Neural cell (in vitro differentiated cells): ENCODE results near the gene PHOX2A. TPM values are rescaled to one million over a fixed set of nuclear protein-coding genes. Genes with fewer than 3 reads are reported as not detected.

Experiments used
- H2AFZ ChIP-seq: fragments of 200-600, 300-800 bp; sonication (generic), shearing (Covaris generic); 2 replicates; pipeline ENCODE4 v1.6.0; 2014; ENCODE audit warnings: low read depth, mild to moderate bottlenecking, antibody characterized with exemption, low read length, moderate library complexity
- H3F3A ChIP-seq: fragments of 200-600 bp; shearing (Covaris generic); 2 replicates; pipeline ENCODE4 v1.6.1; 2016; ENCODE audit warnings: mild to moderate bottlenecking, moderate library complexity, mixed read lengths, antibody characterized with exemption, low read length; ENCODE audit not compliant: insufficient read depth, poor library complexity, severe bottlenecking
- H3K27ac ChIP-seq: fragments of 200-600, 300-800 bp; sonication (generic), shearing (Covaris generic); 2 replicates; pipeline ENCODE4 v1.5.1; 2014; ENCODE audit warnings: mild to moderate bottlenecking, low read length, moderate library complexity
- H3K27me3 ChIP-seq: fragments of 300-800, 200-600 bp; sonication (generic), shearing (Covaris generic); 2 replicates; pipeline ENCODE4 v1.6.0; 2014; ENCODE audit warnings: mild to moderate bottlenecking, low read depth, low read length, moderate library complexity; ENCODE audit not compliant: insufficient read depth
- H3K36me3 ChIP-seq: fragments of 300-800, 200-600 bp; sonication (generic), shearing (Covaris generic); 2 replicates; pipeline ENCODE4 v1.5.1; 2014; ENCODE audit warnings: mild to moderate bottlenecking, antibody characterized with exemption, low read length, moderate library complexity; ENCODE audit not compliant: insufficient read depth
- H3K4me2 ChIP-seq: fragments of 300-800, 200-600 bp; sonication (generic), shearing (Covaris generic); 2 replicates; pipeline ENCODE4 v1.6.0; 2014; ENCODE audit warnings: mild to moderate bottlenecking, low read length
- H3K4me3 ChIP-seq: fragments of 300-800, 200-600 bp; sonication (generic), shearing (Covaris generic); 2 replicates; pipeline ENCODE4 v1.5.1; 2014; ENCODE audit warnings: mild to moderate bottlenecking, low read length, moderate library complexity
- H3K79me2 ChIP-seq: fragments of 200-600 bp; shearing (Covaris generic); replicated peaks from 2 replicates; pipeline ENCODE4 v1.6.0; 2014; ENCODE audit warnings: mild to moderate bottlenecking, low read length, moderate library complexity; ENCODE audit not compliant: insufficient read depth
- H3K9ac ChIP-seq: fragments of 300-800, 200-600 bp; sonication (generic), shearing (Covaris generic); 2 replicates; pipeline ENCODE4 v1.6.1; 2016; ENCODE audit warnings: mild to moderate bottlenecking, low read length, mixed read lengths
- H3K9me2 ChIP-seq: fragments of 200-600 bp; shearing (Covaris generic); 2 replicates; pipeline ENCODE4 v1.6.1; 2016; ENCODE audit warnings: mild to moderate bottlenecking, low read length, mixed read lengths; ENCODE audit not compliant: insufficient read depth
- H3K9me3 ChIP-seq: fragments of 200-600, 300-800 bp; sonication (generic), shearing (Covaris generic); 2 replicates; pipeline ENCODE4 v1.6.1; 2016; ENCODE audit warnings: mild to moderate bottlenecking, mixed run types, low read length, moderate library complexity, mixed read lengths
- H4K20me1 ChIP-seq: fragments of 200-600 bp; shearing (Covaris generic); 2 replicates; pipeline ENCODE4 v1.6.1; 2016; ENCODE audit warnings: mild to moderate bottlenecking, mixed run types; ENCODE audit not compliant: insufficient read depth
- CTCF ChIP-seq: fragments of 450-650 bp; IDR thresholded peaks from 2 replicates; pipeline ENCODE4 v1.5.1; 2014; ENCODE audit warnings: antibody characterized with exemption, mild to moderate bottlenecking, moderate library complexity; ENCODE audit not compliant: poor library complexity, severe bottlenecking
- EP300 ChIP-seq: fragments of 450-650 bp; conservative IDR thresholded peaks from 2 replicates; pipeline ENCODE4 v1.6.1; 2014; ENCODE audit warnings: antibody characterized with exemption, mild to moderate bottlenecking, moderate library complexity; ENCODE audit not compliant: poor library complexity, severe bottlenecking
- EZH2 ChIP-seq: fragments of 200-600, 300-800 bp; shearing (Covaris generic), sonication (generic); IDR thresholded peaks from 2 replicates; pipeline ENCODE4 v1.6.1; 2014; ENCODE audit warnings: antibody characterized with exemption, low read length, borderline replicate concordance, mild to moderate bottlenecking; ENCODE audit not compliant: insufficient read depth, poor library complexity, severe bottlenecking
- MXI1 ChIP-seq: fragments of 450-650 bp; conservative IDR thresholded peaks from 2 replicates; pipeline ENCODE4 v1.6.1; 2014; ENCODE audit warnings: antibody characterized with exemption, mild to moderate bottlenecking; ENCODE audit not compliant: poor library complexity, severe bottlenecking
- POLR2AphosphoS5 ChIP-seq: IDR thresholded peaks from 2 replicates; pipeline ENCODE4 v1.6.1; 2012
- RAD21 ChIP-seq: fragments of 450-650 bp; conservative IDR thresholded peaks from 2 replicates; pipeline ENCODE4 v1.6.1; 2014; ENCODE audit warnings: antibody characterized with exemption, mild to moderate bottlenecking, moderate library complexity
- REST ChIP-seq: IDR thresholded peaks from 2 replicates; pipeline ENCODE4 v1.6.1; 2012; ENCODE audit warnings: borderline replicate concordance
- SMC3 ChIP-seq: fragments of 450-650 bp; conservative IDR thresholded peaks from 2 replicates; pipeline ENCODE4 v1.6.1; 2014; ENCODE audit warnings: antibody characterized with exemption, mild to moderate bottlenecking, moderate library complexity; ENCODE audit not compliant: poor library complexity
- TAF1 ChIP-seq: IDR thresholded peaks from 2 replicates; pipeline ENCODE4 v1.6.1; 2012; ENCODE audit warnings: low read depth
- polyA plus RNA-seq: library from polyadenylated mRNA; depleted of rRNA; stranded (reverse); fragments of >200 nt; gene quantifications from 2 replicates; pipeline ENCODE4 v1.2.3, GENCODE V29; 2014

PHOX2A gene
- polyA plus RNA-seq, 1 donor from 2014 or later: not detected

- H3K27me3 ChIP-seq: no peaks in the 10 kb centered on the region
- TF ChIP-seq SMC3 (no peak), REST (no peak), MXI1 (no peak), POLR2AphosphoS5 (no peak), EZH2 (no peak), EP300 (no peak), CTCF (no peak), TAF1 (no peak), RAD21 (no peak)
- H3K79me2 ChIP-seq: no peaks in the 10 kb centered on the region
- H3K4me2 ChIP-seq: no peak overlapping the region
- H3K9me3 ChIP-seq: no peaks in the 10 kb centered on the region
- H3K36me3 ChIP-seq: no peaks in the 10 kb centered on the region
- H3K9me2 ChIP-seq: no peaks in the 10 kb centered on the region
- H3K4me3 ChIP-seq: no peak overlapping the region
- no peak overlapping the region for H2AFZ ChIP-seq
- H3K27ac ChIP-seq: no peak overlapping the region
- H3F3A ChIP-seq: no peaks in the 10 kb centered on the region
- H4K20me1 ChIP-seq: no peaks in the 10 kb centered on the region
- H3K9ac ChIP-seq: no peak overlapping the region
Observed at GRCh38 chr11:72195518-72196270, 48.3 kb downstream of the PHOX2A start.

GRCh38 chr11:72191961-72192381 is 52.0 kb downstream of the PHOX2A start, which contains the start of gene FOLR1:
FOLR1 (plus strand) TSS chr11:72192140; CDS start chr11:72192174, 34 bp downstream.
- no peaks in the 10 kb centered on the region for H3K9me2 ChIP-seq
- H3K27me3 ChIP-seq: no peaks in the 10 kb centered on the region
- no peaks in the 10 kb centered on the region for H3K9me3 ChIP-seq
- TF ChIP-seq EZH2: no peak
- no peak for TF ChIP-seq REST
- no peak for TF ChIP-seq POLR2AphosphoS5
- TF ChIP-seq SMC3: no peak
- TF ChIP-seq TAF1: no peak
- TF ChIP-seq EP300: no peak
- no peak for TF ChIP-seq CTCF
- TF ChIP-seq MXI1: no peak
- H3K9ac ChIP-seq: no peak within 1 kb of the TSS
- no peak within 1 kb of the TSS for H3K27ac ChIP-seq
- H3K79me2 ChIP-seq: no peaks in the 10 kb centered on the region
- no peaks in the 10 kb centered on the region for H3F3A ChIP-seq
- H3K36me3 ChIP-seq: no peaks in the 10 kb centered on the region
- H3K4me3 ChIP-seq: no peak within 1 kb of the TSS
- H2AFZ ChIP-seq: no peak within 1 kb of the TSS
- no peaks in the 10 kb centered on the region for H4K20me1 ChIP-seq
- H3K4me2 ChIP-seq: no peak within 1 kb of the TSS
